Neural cell (in vitro differentiated cells): Measurements from ENCODE around the gene LRRK1.

Source experiments
- EP300 ChIP-seq: fragments of 450-650 bp; conservative IDR thresholded peaks from 2 replicates; pipeline ENCODE4 v1.6.1; 2014; ENCODE audit warnings: antibody characterized with exemption, mild to moderate bottlenecking, moderate library complexity; ENCODE audit not compliant: poor library complexity, severe bottlenecking
- TAF1 ChIP-seq: IDR thresholded peaks from 2 replicates; pipeline ENCODE4 v1.6.1; 2012; ENCODE audit warnings: low read depth
- TF ChIP-seq, protein P1 (sequence below): fragments of 450-650 bp; IDR thresholded peaks from 2 replicates; pipeline ENCODE4 v1.5.1; 2014; ENCODE audit warnings: antibody characterized with exemption, mild to moderate bottlenecking, moderate library complexity; ENCODE audit not compliant: poor library complexity, severe bottlenecking

DNA sequence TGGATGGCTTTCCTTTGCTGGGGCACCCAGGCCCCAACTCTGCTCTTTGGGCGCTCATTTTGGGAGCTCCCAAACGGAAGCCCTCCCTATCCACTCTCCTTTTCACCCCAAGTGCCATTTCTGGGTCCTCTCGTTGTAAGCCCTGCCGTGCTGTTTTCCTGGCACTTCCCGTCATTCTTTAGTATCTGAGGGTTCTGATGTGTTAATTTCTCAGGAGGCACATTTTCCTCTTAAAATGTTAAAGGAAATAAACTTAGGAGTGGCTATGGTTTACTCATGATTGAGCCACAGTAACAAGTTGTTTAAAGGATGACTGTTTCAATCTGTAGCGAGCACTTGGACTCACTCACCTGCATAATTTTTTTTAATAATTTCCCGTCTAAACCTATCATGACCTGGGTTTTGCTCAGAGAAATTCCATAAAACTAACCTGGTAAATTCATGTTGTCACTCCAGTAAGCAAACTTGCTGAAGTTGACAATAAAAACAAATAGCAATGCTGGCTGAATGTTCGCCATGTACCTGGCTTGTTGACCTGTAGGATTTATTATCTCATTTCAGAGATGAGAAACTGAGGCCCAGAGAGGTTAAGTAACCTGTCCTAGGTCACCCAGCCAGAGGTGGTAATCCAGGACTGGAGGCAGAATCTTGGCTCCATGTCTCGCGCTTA lies 29.0 kb upstream of the LRRK1 start:
- TF ChIP-seq, protein P1, sequence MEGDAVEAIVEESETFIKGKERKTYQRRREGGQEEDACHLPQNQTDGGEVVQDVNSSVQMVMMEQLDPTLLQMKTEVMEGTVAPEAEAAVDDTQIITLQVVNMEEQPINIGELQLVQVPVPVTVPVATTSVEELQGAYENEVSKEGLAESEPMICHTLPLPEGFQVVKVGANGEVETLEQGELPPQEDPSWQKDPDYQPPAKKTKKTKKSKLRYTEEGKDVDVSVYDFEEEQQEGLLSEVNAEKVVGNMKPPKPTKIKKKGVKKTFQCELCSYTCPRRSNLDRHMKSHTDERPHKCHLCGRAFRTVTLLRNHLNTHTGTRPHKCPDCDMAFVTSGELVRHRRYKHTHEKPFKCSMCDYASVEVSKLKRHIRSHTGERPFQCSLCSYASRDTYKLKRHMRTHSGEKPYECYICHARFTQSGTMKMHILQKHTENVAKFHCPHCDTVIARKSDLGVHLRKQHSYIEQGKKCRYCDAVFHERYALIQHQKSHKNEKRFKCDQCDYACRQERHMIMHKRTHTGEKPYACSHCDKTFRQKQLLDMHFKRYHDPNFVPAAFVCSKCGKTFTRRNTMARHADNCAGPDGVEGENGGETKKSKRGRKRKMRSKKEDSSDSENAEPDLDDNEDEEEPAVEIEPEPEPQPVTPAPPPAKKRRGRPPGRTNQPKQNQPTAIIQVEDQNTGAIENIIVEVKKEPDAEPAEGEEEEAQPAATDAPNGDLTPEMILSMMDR = no peak
- TF ChIP-seq TAF1 = no peak
- TF ChIP-seq EP300 = no peak
